Fibroblast of lung (primary cell): ENCODE results near the gene HBP1. TPM values are rescaled to one million over a fixed set of nuclear protein-coding genes. Genes with fewer than 3 reads are reported as not detected.
A peak's percentile ranks its signal among the peaks of the same experiment; 100 is the strongest.

Source experiments
- DNase-seq, 2 donors: peaks; one replicate each; pipeline versions ENCODE4 v3.0.0 to v3.0.0-alpha.2; 2010; ENCODE audit warnings: low read depth in 2 of 2
- H2AFZ ChIP-seq: 2 replicates; pipeline ENCODE4 v1.5.1; 2012; ENCODE audit warnings: low read length, control low read depth, inconsistent platforms
- H3K27ac ChIP-seq: 2 replicates; pipeline ENCODE4 v1.5.1; 2011; ENCODE audit warnings: low read length, control low read depth; ENCODE audit not compliant: insufficient read depth
- H3K27me3 ChIP-seq: 2 replicates; pipeline ENCODE4 v1.5.1; 2011; ENCODE audit warnings: mild to moderate bottlenecking, low read length; ENCODE audit not compliant: control insufficient read depth, insufficient read depth
- H3K36me3 ChIP-seq: 2 replicates; pipeline ENCODE4 v1.5.1; 2011; ENCODE audit warnings: low read length; ENCODE audit not compliant: control insufficient read depth, insufficient read depth
- H3K4me1 ChIP-seq: 2 replicates; pipeline ENCODE4 v1.5.1; 2011; ENCODE audit warnings: low read length; ENCODE audit not compliant: control insufficient read depth, insufficient read depth; ENCODE audit errors: extremely low read depth
- H3K4me2 ChIP-seq: 2 replicates; pipeline ENCODE4 v1.5.1; 2011; ENCODE audit warnings: low read length, control low read depth; ENCODE audit not compliant: insufficient read depth; ENCODE audit errors: extremely low read depth
- H3K4me3 ChIP-seq, 4 experiments: fragments of 200-600 bp in 1 of 4; sonication (generic) in 1 of 4; replicated peaks in 1 of 4; 2 replicates each; pipeline ENCODE4 v1.5.1; 2011 to 2016; ENCODE audit warnings: low read length in 4 of 4, low read depth in 3 of 4, mild to moderate bottlenecking in 3 of 4, control low read depth in 2 of 4, inconsistent platforms in 1 of 4, mixed read lengths in 1 of 4; ENCODE audit not compliant: insufficient read depth in 1 of 4; ENCODE audit errors: control extremely low read depth in 1 of 4
- H3K79me2 ChIP-seq: 2 replicates; pipeline ENCODE4 v1.5.1; 2012; ENCODE audit warnings: mild to moderate bottlenecking, low read length, inconsistent platforms; ENCODE audit not compliant: control insufficient read depth, insufficient read depth
- H3K9ac ChIP-seq: 2 replicates; pipeline ENCODE4 v1.5.1; 2011; ENCODE audit warnings: mild to moderate bottlenecking, low read length, control low read depth; ENCODE audit not compliant: insufficient read depth
- H3K9me3 ChIP-seq: 2 replicates; pipeline ENCODE4 v1.5.1; 2012; ENCODE audit warnings: low read depth, low read length; ENCODE audit not compliant: control insufficient read depth, insufficient read depth
- H4K20me1 ChIP-seq: 2 replicates; pipeline ENCODE4 v1.5.1; 2011; ENCODE audit warnings: low read length; ENCODE audit not compliant: control insufficient read depth, insufficient read depth; ENCODE audit errors: extremely low read depth
- EZH2 ChIP-seq: IDR thresholded peaks from 2 replicates; pipeline ENCODE4 v1.5.1; 2012; ENCODE audit warnings: low read length, control low read depth, mild to moderate bottlenecking; ENCODE audit errors: missing control alignments
- polyA plus RNA-seq, 2 donors: library from polyadenylated mRNA; depleted of rRNA in 1 of 2; stranded (reverse) in 1 of 2; unstranded in 1 of 2; fragments of >200 nt; gene quantifications; 2 replicates each; pipeline ENCODE4 v1.2.1, GENCODE V29; 2011 to 2012; ENCODE audit warnings: missing spikeins in 1 of 2
- total RNA-seq: library from RNA; depleted of rRNA; stranded (reverse); fragments of >200 nt; gene quantifications from 2 replicates; pipeline ENCODE4 v1.2.1, GENCODE V29; 2014
- TF ChIP-seq, protein P1 (sequence below), 2 donors: IDR thresholded peaks in 1 of 2; conservative IDR thresholded peaks in 1 of 2; 1 replicate in 1 of 2; 2 replicates in 1 of 2; pipeline ENCODE4 v1.5.1; 2011 to 2012; ENCODE audit warnings: low read length in 2 of 2, control low read depth in 1 of 2, inconsistent platforms in 1 of 2, low read depth in 1 of 2, mild to moderate bottlenecking in 1 of 2

The HBP1 gene
- total and polyA plus RNA-seq, 2 donors (not counting 1 experiment from before 2014, with no cell fraction given): 72.9 to 122 TPM

DNA sequence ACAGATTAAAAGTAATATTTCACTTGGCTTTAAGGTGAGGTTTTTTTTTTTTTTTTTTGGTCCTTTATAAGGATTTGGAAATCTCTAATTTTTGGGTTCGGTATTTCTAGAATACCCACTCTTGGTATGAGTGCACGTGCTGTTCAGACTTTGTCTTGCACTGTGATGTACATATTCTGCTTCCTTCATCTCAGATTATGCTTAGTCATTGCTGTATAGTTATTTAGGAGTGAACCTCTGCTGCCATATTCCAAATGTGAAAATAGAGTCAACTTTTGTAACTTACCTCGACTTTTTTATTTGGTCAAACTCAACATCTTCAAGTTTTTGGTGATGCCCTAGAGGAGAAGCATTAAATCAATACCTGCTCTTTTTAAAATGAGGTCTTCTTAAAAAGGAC is 40.1 kb upstream of the HBP1 start:
- Histone ChIP-seq H3K4me1 (no peaks in the 10 kb centered on the region), H2AFZ (no peak overlapping the region), H3K9ac (no peak overlapping the region), H3K79me2 (no peaks in the 10 kb centered on the region), H3K4me2 (no peak overlapping the region), H3K4me3 (no peak overlapping the region), H3K27me3 (no peaks in the 10 kb centered on the region), H4K20me1 (no peaks in the 10 kb centered on the region), H3K27ac (no peak overlapping the region), H3K9me3 (no peaks in the 10 kb centered on the region), H3K36me3 (no peaks in the 10 kb centered on the region)
- DNase-seq: no peak
- TF ChIP-seq EZH2: no peak
- TF ChIP-seq, protein P1, sequence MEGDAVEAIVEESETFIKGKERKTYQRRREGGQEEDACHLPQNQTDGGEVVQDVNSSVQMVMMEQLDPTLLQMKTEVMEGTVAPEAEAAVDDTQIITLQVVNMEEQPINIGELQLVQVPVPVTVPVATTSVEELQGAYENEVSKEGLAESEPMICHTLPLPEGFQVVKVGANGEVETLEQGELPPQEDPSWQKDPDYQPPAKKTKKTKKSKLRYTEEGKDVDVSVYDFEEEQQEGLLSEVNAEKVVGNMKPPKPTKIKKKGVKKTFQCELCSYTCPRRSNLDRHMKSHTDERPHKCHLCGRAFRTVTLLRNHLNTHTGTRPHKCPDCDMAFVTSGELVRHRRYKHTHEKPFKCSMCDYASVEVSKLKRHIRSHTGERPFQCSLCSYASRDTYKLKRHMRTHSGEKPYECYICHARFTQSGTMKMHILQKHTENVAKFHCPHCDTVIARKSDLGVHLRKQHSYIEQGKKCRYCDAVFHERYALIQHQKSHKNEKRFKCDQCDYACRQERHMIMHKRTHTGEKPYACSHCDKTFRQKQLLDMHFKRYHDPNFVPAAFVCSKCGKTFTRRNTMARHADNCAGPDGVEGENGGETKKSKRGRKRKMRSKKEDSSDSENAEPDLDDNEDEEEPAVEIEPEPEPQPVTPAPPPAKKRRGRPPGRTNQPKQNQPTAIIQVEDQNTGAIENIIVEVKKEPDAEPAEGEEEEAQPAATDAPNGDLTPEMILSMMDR (conservative IDR thresholded peaks at IDR 0.05 in 1 of 2, IDR thresholded peaks at IDR 0.05 in 1 of 2; ENCODE audit: low read depth in 1 of 2, low read length in 2 of 2): no peak

DNA sequence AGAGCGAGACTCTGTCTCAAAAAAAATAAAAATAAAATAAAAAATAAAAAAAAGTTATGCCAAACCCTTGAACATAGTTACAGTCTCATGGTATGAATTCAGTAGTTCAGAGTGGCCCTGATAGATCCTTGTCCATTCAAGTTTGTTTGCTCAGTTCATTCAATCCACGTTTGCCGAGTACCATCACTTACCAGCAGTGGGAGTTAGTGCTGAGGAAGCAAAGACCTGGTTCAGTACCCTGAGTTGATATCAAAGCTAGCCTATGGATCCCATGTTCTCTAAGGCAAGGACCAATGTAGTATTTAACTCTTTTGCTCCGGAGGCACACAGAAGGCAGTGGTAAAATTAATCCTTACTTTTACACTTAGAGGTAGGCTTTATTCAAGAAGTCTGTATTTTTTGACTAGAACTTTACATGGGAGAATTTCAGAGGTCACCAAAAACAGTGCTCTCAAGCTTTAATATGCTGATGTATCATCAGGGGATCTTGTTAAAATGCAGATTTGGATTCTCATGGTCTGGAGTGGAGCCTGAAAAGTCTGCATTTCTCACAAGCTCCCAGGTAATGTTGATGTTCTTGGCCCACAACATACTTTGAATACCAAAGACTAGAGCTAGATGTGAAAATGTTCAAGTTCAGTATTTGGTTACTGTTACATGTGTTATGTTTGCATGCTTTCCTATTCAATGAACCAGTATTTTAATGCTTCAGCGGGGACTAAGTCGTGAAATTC is 38.1 kb upstream of the HBP1 start:
- Histone ChIP-seq H2AFZ (no peak overlapping the region), H3K27me3 (no peaks in the 10 kb centered on the region), H3K36me3 (no peaks in the 10 kb centered on the region), H3K9me3 (no peaks in the 10 kb centered on the region), H3K4me3 (no peak overlapping the region), H3K4me2 (no peak overlapping the region), H4K20me1 (no peaks in the 10 kb centered on the region), H3K27ac (no peak overlapping the region), H3K79me2 (no peaks in the 10 kb centered on the region), H3K9ac (no peak overlapping the region), H3K4me1 (no peaks in the 10 kb centered on the region)
- TF ChIP-seq, protein P1 (conservative IDR thresholded peaks at IDR 0.05 in 1 of 2, IDR thresholded peaks at IDR 0.05 in 1 of 2; ENCODE audit: low read depth in 1 of 2, low read length in 2 of 2): peak in 1 of 2 donors; percentile 25
- no peak for TF ChIP-seq EZH2
- DNase-seq: peak in 1 of 2 donors; percentile 48

DNA sequence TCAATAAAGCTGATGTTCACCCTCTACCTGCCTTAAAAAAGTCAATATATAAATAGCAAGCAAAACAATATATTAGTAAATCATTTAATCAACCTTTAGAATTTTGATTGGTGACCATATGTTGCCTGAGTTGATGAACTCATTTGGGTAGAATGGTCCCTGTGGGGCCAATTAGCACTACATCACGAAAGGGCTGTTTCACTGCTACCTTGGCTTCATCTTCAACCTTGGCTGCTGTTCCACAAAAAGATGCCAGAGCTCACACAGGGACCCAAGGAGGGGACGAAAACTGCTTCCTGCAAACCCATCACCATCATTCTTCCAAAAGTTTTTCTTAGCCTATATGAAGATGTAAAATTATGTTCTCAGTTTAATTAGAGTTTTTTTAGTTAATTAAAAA is 35.4 kb upstream of the HBP1 start:
- no peak overlapping the region for H3K9ac ChIP-seq
- H3K4me2 ChIP-seq: no peak overlapping the region
- H2AFZ ChIP-seq: no peak overlapping the region
- H3K27ac ChIP-seq: no peak overlapping the region
- DNase-seq: no peak
- H3K79me2 ChIP-seq: no peaks in the 10 kb centered on the region
- H3K4me1 ChIP-seq: no peaks in the 10 kb centered on the region
- H3K4me3 ChIP-seq: no peak overlapping the region
- no peaks in the 10 kb centered on the region for H4K20me1 ChIP-seq
- no peak for TF ChIP-seq EZH2
- TF ChIP-seq, protein P1 (conservative IDR thresholded peaks at IDR 0.05 in 1 of 2, IDR thresholded peaks at IDR 0.05 in 1 of 2; ENCODE audit: low read depth in 1 of 2, low read length in 2 of 2): no peak
- no peaks in the 10 kb centered on the region for H3K27me3 ChIP-seq
- H3K9me3 ChIP-seq: no peaks in the 10 kb centered on the region
- H3K36me3 ChIP-seq: no peaks in the 10 kb centered on the region
